AG09309 (cell line): Measurements from ENCODE around the gene TRPM3.

ENCODE experiments used
- DNase-seq: peaks from one replicate; pipeline ENCODE4 v3.0.0-alpha.2; 2010; ENCODE audit warnings: low read depth
- H3K4me3 ChIP-seq: 2 replicates; pipeline ENCODE4 v1.5.1; 2011; ENCODE audit warnings: mild to moderate bottlenecking, low read depth, low read length, moderate library complexity; ENCODE audit not compliant: control insufficient read depth
- TF ChIP-seq, protein P1 (sequence below): IDR thresholded peaks from 2 replicates; pipeline ENCODE4 v1.5.1; 2011; ENCODE audit warnings: mild to moderate bottlenecking, low read depth, low read length, inconsistent platforms; ENCODE audit not compliant: insufficient read depth, control insufficient read depth; ENCODE audit errors: missing control alignments

The TRPM3 gene

DNA sequence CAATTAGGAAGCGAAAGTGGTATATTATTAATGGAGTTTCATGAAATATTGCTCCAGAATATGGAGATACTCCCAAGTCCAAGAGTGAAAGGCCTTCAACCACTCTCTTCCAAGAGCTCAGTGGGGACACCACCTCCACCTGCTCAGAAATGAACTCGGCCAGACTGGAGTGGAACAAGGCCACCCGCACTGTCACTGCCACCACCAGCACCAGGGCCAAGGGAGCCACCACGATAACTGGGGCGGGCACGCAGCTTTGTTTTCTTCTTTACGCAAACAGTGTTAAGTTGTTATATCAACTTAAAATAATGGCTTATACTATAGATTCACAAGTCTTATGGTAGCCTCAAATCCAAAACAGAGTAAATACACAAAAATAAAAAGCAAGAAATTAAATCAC, 204.1 kb downstream of the TRPM3 start:
- no peak for DNase-seq
- TF ChIP-seq, protein P1, sequence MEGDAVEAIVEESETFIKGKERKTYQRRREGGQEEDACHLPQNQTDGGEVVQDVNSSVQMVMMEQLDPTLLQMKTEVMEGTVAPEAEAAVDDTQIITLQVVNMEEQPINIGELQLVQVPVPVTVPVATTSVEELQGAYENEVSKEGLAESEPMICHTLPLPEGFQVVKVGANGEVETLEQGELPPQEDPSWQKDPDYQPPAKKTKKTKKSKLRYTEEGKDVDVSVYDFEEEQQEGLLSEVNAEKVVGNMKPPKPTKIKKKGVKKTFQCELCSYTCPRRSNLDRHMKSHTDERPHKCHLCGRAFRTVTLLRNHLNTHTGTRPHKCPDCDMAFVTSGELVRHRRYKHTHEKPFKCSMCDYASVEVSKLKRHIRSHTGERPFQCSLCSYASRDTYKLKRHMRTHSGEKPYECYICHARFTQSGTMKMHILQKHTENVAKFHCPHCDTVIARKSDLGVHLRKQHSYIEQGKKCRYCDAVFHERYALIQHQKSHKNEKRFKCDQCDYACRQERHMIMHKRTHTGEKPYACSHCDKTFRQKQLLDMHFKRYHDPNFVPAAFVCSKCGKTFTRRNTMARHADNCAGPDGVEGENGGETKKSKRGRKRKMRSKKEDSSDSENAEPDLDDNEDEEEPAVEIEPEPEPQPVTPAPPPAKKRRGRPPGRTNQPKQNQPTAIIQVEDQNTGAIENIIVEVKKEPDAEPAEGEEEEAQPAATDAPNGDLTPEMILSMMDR = no peak
- H3K4me3 ChIP-seq = no peak overlapping the region

DNA sequence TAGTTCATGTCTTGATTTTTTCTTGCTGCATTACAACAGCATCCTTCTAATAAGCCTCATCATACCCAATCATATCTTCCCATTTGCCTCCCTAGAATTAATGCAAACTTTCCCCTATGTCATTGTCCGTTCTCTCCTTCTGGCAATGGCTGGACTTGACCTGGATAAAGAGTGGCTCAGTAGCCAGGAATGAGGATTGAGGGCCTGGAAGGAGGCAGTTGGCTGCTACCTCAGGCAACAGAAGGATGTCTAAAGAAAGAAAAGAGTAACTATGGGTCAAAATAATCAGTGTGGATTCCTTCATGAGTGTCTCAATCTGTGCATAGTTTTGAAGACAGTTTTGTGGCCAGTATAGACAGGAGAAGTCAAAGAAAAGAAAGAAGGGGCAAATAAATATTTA, 209.6 kb downstream of the TRPM3 start:
- no peak for DNase-seq
- no peak overlapping the region for H3K4me3 ChIP-seq
- TF ChIP-seq, protein P1 = no peak

DNA sequence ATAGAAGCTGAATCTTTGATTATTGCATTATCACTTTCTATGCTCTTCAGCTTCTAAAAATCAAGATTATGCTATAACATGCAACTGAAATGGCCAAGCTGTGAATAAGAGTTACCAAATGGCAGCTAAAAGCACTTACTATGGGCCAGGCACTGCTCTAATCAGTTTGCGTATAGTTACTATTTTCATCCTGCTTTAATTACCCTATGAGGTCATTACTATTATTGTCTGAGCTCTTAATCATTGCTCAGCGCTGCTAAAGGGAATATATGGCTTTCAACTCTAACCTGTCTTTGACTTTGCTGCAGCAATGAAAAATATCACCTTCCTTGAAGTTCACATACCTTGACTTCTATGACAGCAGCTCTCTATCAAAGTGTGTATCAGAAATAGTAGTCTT, 210.8 kb downstream of the TRPM3 start:
- no peak overlapping the region for H3K4me3 ChIP-seq
- TF ChIP-seq, protein P1 = no peak
- no peak for DNase-seq

DNA sequence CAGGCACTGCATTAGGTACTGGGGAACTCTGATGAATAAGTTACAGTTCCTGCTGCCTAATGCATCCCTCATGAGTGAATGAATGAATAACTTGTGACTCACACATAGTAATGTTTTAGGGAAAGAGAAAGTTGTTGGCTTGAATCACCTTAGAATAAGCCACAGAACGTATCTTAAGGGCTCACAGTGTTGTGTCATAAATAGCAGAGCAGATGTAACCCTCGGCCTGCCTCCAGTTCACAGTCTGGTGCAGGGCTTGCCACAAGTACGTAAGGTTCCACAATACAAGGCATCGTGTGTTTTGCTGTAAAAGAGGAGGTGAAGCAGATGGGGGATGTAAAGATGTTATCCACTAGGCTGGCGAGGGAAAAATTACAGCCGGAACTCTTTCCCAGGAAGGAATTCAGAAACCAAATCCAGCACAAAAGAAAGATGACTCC, 218.7 kb downstream of the TRPM3 start:
- H3K4me3 ChIP-seq = peak overlapping the region; percentile 18
- peak; percentile 98 for DNase-seq
- TF ChIP-seq, protein P1 = no peak

DNA sequence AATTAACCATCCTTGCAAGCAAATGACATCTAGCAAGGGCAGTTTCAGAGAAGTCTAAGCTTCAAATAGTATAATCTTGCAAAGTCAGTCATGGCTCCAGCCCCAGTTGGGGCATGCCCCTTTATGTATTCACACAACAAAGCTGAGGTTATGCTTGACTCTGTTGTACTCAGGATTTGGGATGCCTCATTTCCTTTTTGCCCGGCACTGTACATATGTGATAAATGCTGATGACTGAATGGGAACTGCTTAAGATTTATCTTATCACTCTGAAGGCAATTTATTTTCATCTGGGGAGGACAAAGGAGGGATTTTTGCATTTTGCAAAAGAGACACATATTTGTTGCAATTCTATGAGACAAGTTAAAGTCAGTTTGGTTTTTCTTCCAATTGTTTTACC, 219.2 kb downstream of the TRPM3 start:
- no peak for DNase-seq

DNA sequence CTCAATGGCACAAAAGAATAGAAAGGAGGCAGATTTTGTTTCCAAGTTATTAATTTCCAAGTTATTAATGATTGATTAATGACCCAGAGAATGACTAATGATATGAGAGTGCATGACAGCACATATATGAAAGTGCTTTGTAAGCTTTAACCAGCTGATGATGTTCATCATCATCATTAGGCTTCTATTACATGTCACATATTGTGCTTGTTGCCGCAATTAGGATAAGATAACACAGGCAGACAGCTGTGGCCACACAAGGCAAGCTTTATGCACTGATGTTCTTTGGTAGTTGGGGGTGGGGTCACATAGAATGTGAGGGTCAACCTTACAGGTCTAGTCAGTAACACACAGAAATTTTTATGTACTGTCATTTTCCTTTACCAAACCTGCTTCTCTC, 219.7 kb downstream of the TRPM3 start:
- DNase-seq = no peak
- TF ChIP-seq, protein P1 = no peak
- no peak overlapping the region for H3K4me3 ChIP-seq

More for the DNA sequence above, 219.2 kb downstream of the TRPM3 start:
- TF ChIP-seq, protein P1 = no peak
- no peak overlapping the region for H3K4me3 ChIP-seq

DNA sequence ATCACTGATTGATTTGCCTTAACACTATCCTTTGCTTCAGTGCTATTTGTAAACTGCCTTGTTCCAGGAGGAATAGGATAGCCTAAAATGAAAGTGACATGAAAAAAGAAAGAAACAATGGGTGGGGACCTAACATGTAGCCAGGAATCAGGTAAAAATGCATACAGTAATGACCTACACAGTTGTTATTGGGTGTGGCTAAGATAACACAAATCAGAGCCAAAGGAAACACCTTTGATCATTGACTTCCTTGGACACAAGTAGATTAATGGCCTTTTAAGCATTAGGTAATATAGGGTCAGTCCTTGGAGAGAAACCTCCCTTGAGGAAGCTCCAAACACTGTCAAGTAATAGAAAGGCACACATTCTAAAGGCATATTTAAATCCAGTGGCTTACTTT, 220.4 kb downstream of the TRPM3 start:
- DNase-seq = no peak
- H3K4me3 ChIP-seq = no peak overlapping the region
- TF ChIP-seq, protein P1 = no peak
